ENCODE results near the gene TMEM129.

The TMEM129 gene

GRCh38 chr4:1684506-1685234, 36.5 kb downstream of the TMEM129 start:
- H3K4me3 ChIP-seq (ENCODE audit: low read depth in 1 of 2, low read length in 2 of 2), result peak overlapping the region in 1 of 2 donors; percentile 68
- peaks cover 0 to 7% of the 10 kb centered on the region in 2 donors for H3K4me1 ChIP-seq (ENCODE audit: control insufficient read depth in 1 of 2, insufficient read depth in 2 of 2, low read length in 2 of 2)
- H3K27me3 ChIP-seq (ENCODE audit: low read depth, low read length), result no peaks in the 10 kb centered on the region
- H3K27ac ChIP-seq (ENCODE audit: low read length), result no peak overlapping the region
- no peaks in the 10 kb centered on the region for H3K36me3 ChIP-seq (ENCODE audit: control insufficient read depth in 1 of 2, insufficient read depth in 2 of 2, low read length in 2 of 2)
- no peaks in the 10 kb centered on the region for H3K9me3 ChIP-seq (ENCODE audit: control insufficient read depth in 1 of 2, low read length in 2 of 2)

- peaks cover 0 to 7% of the 10 kb centered on the region in 2 donors for H3K4me1 ChIP-seq (ENCODE audit: control insufficient read depth in 1 of 2, insufficient read depth in 2 of 2, low read length in 2 of 2)
- no peaks in the 10 kb centered on the region for H3K27me3 ChIP-seq (ENCODE audit: low read depth, low read length)
- no peaks in the 10 kb centered on the region for H3K36me3 ChIP-seq (ENCODE audit: control insufficient read depth in 1 of 2, insufficient read depth in 2 of 2, low read length in 2 of 2)
- H3K9me3 ChIP-seq (ENCODE audit: control insufficient read depth in 1 of 2, low read length in 2 of 2), result no peaks in the 10 kb centered on the region
- H3K4me3 ChIP-seq (ENCODE audit: low read depth in 1 of 2, low read length in 2 of 2), result peak within 1 kb of the TSS; percentile 52 to 71
- H3K27ac ChIP-seq (ENCODE audit: low read length), result peak within 1 kb of the TSS; percentile 35
Measured at GRCh38 chr4:1683736-1684505, 37.2 kb downstream of the TMEM129 start, which contains the start of gene FAM53A. TSS of gene FAM53A (minus strand) at chr4:1684313. CDS start at chr4:1668741, 15,572 bp downstream.

- Histone ChIP-seq H3K4me3 (ENCODE audit: low read depth in 1 of 2, low read length in 2 of 2) (peak overlapping the region; percentile 52 to 71), H3K9me3 (ENCODE audit: control insufficient read depth in 1 of 2, low read length in 2 of 2) (no peaks in the 10 kb centered on the region), H3K27ac (ENCODE audit: low read length) (peak overlapping the region; percentile 35), H3K27me3 (ENCODE audit: low read depth, low read length) (no peaks in the 10 kb centered on the region), H3K4me1 (ENCODE audit: control insufficient read depth in 1 of 2, insufficient read depth in 2 of 2, low read length in 2 of 2) (peaks cover 0 to 7% of the 10 kb centered on the region in 2 donors), H3K36me3 (ENCODE audit: control insufficient read depth in 1 of 2, insufficient read depth in 2 of 2, low read length in 2 of 2) (no peaks in the 10 kb centered on the region)
Measured at GRCh38 chr4:1683261-1683735, 37.8 kb downstream of the TMEM129 start.

GRCh38 chr4:1682860-1683259, 38.3 kb downstream of the TMEM129 start:
- H3K27me3 ChIP-seq (ENCODE audit: low read depth, low read length), result no peaks in the 10 kb centered on the region
- peak overlapping the region; percentile 35 for H3K27ac ChIP-seq (ENCODE audit: low read length)
- peaks cover 0 to 7% of the 10 kb centered on the region in 2 donors for H3K4me1 ChIP-seq (ENCODE audit: control insufficient read depth in 1 of 2, insufficient read depth in 2 of 2, low read length in 2 of 2)
- peak overlapping the region; percentile 52 to 71 for H3K4me3 ChIP-seq (ENCODE audit: low read depth in 1 of 2, low read length in 2 of 2)
- no peaks in the 10 kb centered on the region for H3K36me3 ChIP-seq (ENCODE audit: control insufficient read depth in 1 of 2, insufficient read depth in 2 of 2, low read length in 2 of 2)
- no peaks in the 10 kb centered on the region for H3K9me3 ChIP-seq (ENCODE audit: control insufficient read depth in 1 of 2, low read length in 2 of 2)

GRCh38 chr4:1678244-1678643, 42.9 kb downstream of the TMEM129 start:
- H3K36me3 ChIP-seq (ENCODE audit: control insufficient read depth in 1 of 2, insufficient read depth in 2 of 2, low read length in 2 of 2), result no peaks in the 10 kb centered on the region
- no peaks in the 10 kb centered on the region for H3K9me3 ChIP-seq (ENCODE audit: control insufficient read depth in 1 of 2, low read length in 2 of 2)
- H3K27me3 ChIP-seq (ENCODE audit: low read depth, low read length), result no peaks in the 10 kb centered on the region
- H3K4me3 ChIP-seq (ENCODE audit: low read depth in 1 of 2, low read length in 2 of 2), result no peak overlapping the region
- H3K4me1 ChIP-seq (ENCODE audit: control insufficient read depth in 1 of 2, insufficient read depth in 2 of 2, low read length in 2 of 2), result no peaks in the 10 kb centered on the region
- no peak overlapping the region for H3K27ac ChIP-seq (ENCODE audit: low read length)

GRCh38 chr4:1676605-1677525, 44.3 kb downstream of the TMEM129 start:
- Histone ChIP-seq H3K27ac (ENCODE audit: low read length) (no peak overlapping the region), H3K27me3 (ENCODE audit: low read depth, low read length) (no peaks in the 10 kb centered on the region), H3K4me3 (ENCODE audit: low read depth in 1 of 2, low read length in 2 of 2) (no peak overlapping the region), H3K9me3 (ENCODE audit: control insufficient read depth in 1 of 2, low read length in 2 of 2) (no peaks in the 10 kb centered on the region), H3K36me3 (ENCODE audit: control insufficient read depth in 1 of 2, insufficient read depth in 2 of 2, low read length in 2 of 2) (no peaks in the 10 kb centered on the region), H3K4me1 (ENCODE audit: control insufficient read depth in 1 of 2, insufficient read depth in 2 of 2, low read length in 2 of 2) (no peaks in the 10 kb centered on the region)

- H3K27ac ChIP-seq (ENCODE audit: low read length), result no peak overlapping the region
- no peaks in the 10 kb centered on the region for H3K27me3 ChIP-seq (ENCODE audit: low read depth, low read length)
- H3K9me3 ChIP-seq (ENCODE audit: control insufficient read depth in 1 of 2, low read length in 2 of 2), result no peaks in the 10 kb centered on the region
- no peaks in the 10 kb centered on the region for H3K36me3 ChIP-seq (ENCODE audit: control insufficient read depth in 1 of 2, insufficient read depth in 2 of 2, low read length in 2 of 2)
- H3K4me3 ChIP-seq (ENCODE audit: low read depth in 1 of 2, low read length in 2 of 2), result no peak overlapping the region
- H3K4me1 ChIP-seq (ENCODE audit: control insufficient read depth in 1 of 2, insufficient read depth in 2 of 2, low read length in 2 of 2), result no peaks in the 10 kb centered on the region
Measured at GRCh38 chr4:1675802-1676137, 45.4 kb downstream of the TMEM129 start.

GRCh38 chr4:1675136-1675801, 45.9 kb downstream of the TMEM129 start:
- Histone ChIP-seq H3K27ac (ENCODE audit: low read length) (no peak overlapping the region), H3K36me3 (ENCODE audit: control insufficient read depth in 1 of 2, insufficient read depth in 2 of 2, low read length in 2 of 2) (no peaks in the 10 kb centered on the region), H3K4me3 (ENCODE audit: low read depth in 1 of 2, low read length in 2 of 2) (no peak overlapping the region), H3K9me3 (ENCODE audit: control insufficient read depth in 1 of 2, low read length in 2 of 2) (no peaks in the 10 kb centered on the region), H3K27me3 (ENCODE audit: low read depth, low read length) (no peaks in the 10 kb centered on the region), H3K4me1 (ENCODE audit: control insufficient read depth in 1 of 2, insufficient read depth in 2 of 2, low read length in 2 of 2) (no peaks in the 10 kb centered on the region)

- H3K4me1 ChIP-seq (ENCODE audit: control insufficient read depth in 1 of 2, insufficient read depth in 2 of 2, low read length in 2 of 2), result no peaks in the 10 kb centered on the region
- no peak overlapping the region for H3K27ac ChIP-seq (ENCODE audit: low read length)
- no peaks in the 10 kb centered on the region for H3K36me3 ChIP-seq (ENCODE audit: control insufficient read depth in 1 of 2, insufficient read depth in 2 of 2, low read length in 2 of 2)
- H3K9me3 ChIP-seq (ENCODE audit: control insufficient read depth in 1 of 2, low read length in 2 of 2), result no peaks in the 10 kb centered on the region
- no peak overlapping the region for H3K4me3 ChIP-seq (ENCODE audit: low read depth in 1 of 2, low read length in 2 of 2)
- no peaks in the 10 kb centered on the region for H3K27me3 ChIP-seq (ENCODE audit: low read depth, low read length)
Measured at GRCh38 chr4:1674682-1675081, 46.4 kb downstream of the TMEM129 start.

- no peaks in the 10 kb centered on the region for H3K9me3 ChIP-seq (ENCODE audit: control insufficient read depth in 1 of 2, low read length in 2 of 2)
Measured at GRCh38 chr4:1673671-1674070, 47.5 kb downstream of the TMEM129 start.

More at GRCh38 chr4:1673671-1674070, 47.5 kb downstream of the TMEM129 start:
- H3K4me3 ChIP-seq (ENCODE audit: low read depth in 1 of 2, low read length in 2 of 2), result no peak overlapping the region
- no peaks in the 10 kb centered on the region for H3K27me3 ChIP-seq (ENCODE audit: low read depth, low read length)
- no peaks in the 10 kb centered on the region for H3K4me1 ChIP-seq (ENCODE audit: control insufficient read depth in 1 of 2, insufficient read depth in 2 of 2, low read length in 2 of 2)
- H3K27ac ChIP-seq (ENCODE audit: low read length), result no peak overlapping the region
- no peaks in the 10 kb centered on the region for H3K36me3 ChIP-seq (ENCODE audit: control insufficient read depth in 1 of 2, insufficient read depth in 2 of 2, low read length in 2 of 2)

Data from muscle layer of duodenum (tissue), 2 donors.